HepG2 (cell line): ENCODE data around the gene ABTB2. TPM values are rescaled to one million over a fixed set of nuclear protein-coding genes. Genes with fewer than 3 reads are reported as not detected.

Experiments
- AKNA ChIP-seq: sonication (generic); formaldehyde crosslinking; IDR thresholded peaks from 2 replicates; pipeline ENCODE4 v1.4.0; 2020; ENCODE audit warnings: missing genetic modification reagents, borderline replicate concordance
- ATF7 ChIP-seq, 2 experiments: fragments of 450-650 bp in 1 of 2; sonication (generic) in 1 of 2; formaldehyde crosslinking in 1 of 2; IDR thresholded peaks; 2 replicates each; pipeline versions ENCODE4 v1.4.0 to v1.6.1; 2016 to 2020; ENCODE audit warnings: antibody characterized with exemption in 1 of 2, mild to moderate bottlenecking in 1 of 2, missing genetic modification reagents in 1 of 2
- CREB1 ChIP-seq, 2 experiments: fragments of 450-650 bp in 1 of 2; IDR thresholded peaks; 2 replicates each; pipeline ENCODE4 v1.6.1; 2016 to 2017; ENCODE audit warnings: control low read depth in 1 of 2, mild to moderate bottlenecking in 1 of 2, missing compliant biosample characterization in 1 of 2, missing genetic modification characterization in 1 of 2
- GPN1 ChIP-seq: sonication (generic); formaldehyde crosslinking; IDR thresholded peaks from 2 replicates; pipeline ENCODE4 v1.5.1; 2020; ENCODE audit warnings: missing genetic modification reagents, borderline replicate concordance
- KDM6A ChIP-seq: IDR thresholded peaks from 2 replicates; pipeline ENCODE4 v1.6.1; 2016; ENCODE audit warnings: low read depth
- NCOA2 ChIP-seq: sonication (generic); formaldehyde crosslinking; IDR thresholded peaks from 2 replicates; pipeline ENCODE4 v1.8.0; 2022; ENCODE audit warnings: inconsistent platforms
- RBAK ChIP-seq: sonication (generic); formaldehyde crosslinking; IDR thresholded peaks from 2 replicates; pipeline ENCODE4 v1.5.1; 2020; ENCODE audit warnings: mild to moderate bottlenecking, missing genetic modification reagents
- SNAPC5 ChIP-seq: sonication (generic); formaldehyde crosslinking; IDR thresholded peaks from 2 replicates; pipeline ENCODE4 v1.8.1; 2023; ENCODE audit warnings: mild to moderate bottlenecking, missing genetic modification reagents, borderline replicate concordance
- TIGD3 ChIP-seq: sonication (generic); formaldehyde crosslinking; IDR thresholded peaks from 2 replicates; pipeline ENCODE4 v1.5.1; 2020; ENCODE audit warnings: mild to moderate bottlenecking, missing genetic modification reagents, borderline replicate concordance
- TMF1 ChIP-seq: sonication (generic); formaldehyde crosslinking; IDR thresholded peaks from 2 replicates; pipeline ENCODE4 v1.8.1; 2022; ENCODE audit warnings: low read depth, missing genetic modification reagents
- WIZ ChIP-seq: sonication (generic); formaldehyde crosslinking; IDR thresholded peaks from 2 replicates; pipeline ENCODE4 v1.5.1; 2020; ENCODE audit warnings: mild to moderate bottlenecking, missing genetic modification reagents
- ZKSCAN1 ChIP-seq: fragments of 150-350 bp; IDR thresholded peaks from 2 replicates; pipeline ENCODE4 v1.6.1; 2014; ENCODE audit warnings: low read length
- ZNF274 ChIP-seq: sonication (generic); formaldehyde crosslinking; IDR thresholded peaks from 2 replicates; pipeline ENCODE4 v1.5.1; 2020; ENCODE audit warnings: mild to moderate bottlenecking, missing genetic modification reagents
- ZNF644 ChIP-seq: IDR thresholded peaks from 2 replicates; pipeline ENCODE4 v1.6.1; 2016; ENCODE audit warnings: low read depth
- ZNF75D ChIP-seq: sonication (generic); formaldehyde crosslinking; IDR thresholded peaks from 2 replicates; pipeline ENCODE4 v1.8.1; 2023; ENCODE audit warnings: missing genetic modification reagents, mild to moderate bottlenecking, borderline replicate concordance
- ZNF777 ChIP-seq: sonication (generic); formaldehyde crosslinking; IDR thresholded peaks from 2 replicates; pipeline ENCODE4 v1.4.0; 2020; ENCODE audit warnings: missing genetic modification reagents
- ZNF816 ChIP-seq: sonication (generic); formaldehyde crosslinking; IDR thresholded peaks from 2 replicates; pipeline ENCODE4 v1.8.0; 2022; ENCODE audit warnings: missing genetic modification reagents, mild to moderate bottlenecking, borderline replicate concordance
- polyA plus RNA-seq, 8 experiments: library from polyadenylated mRNA; depleted of rRNA in 3 of 8; stranded (reverse) in 7 of 8; unstranded in 1 of 8; fragments of >200 nt; fragmentation: Illumina TruSeq in 4 of 8; extraction: Trizol in 4 of 8; gene quantifications; 2 replicates each; pipeline versions ENCODE4 v1.2.1 to v1.2.3, GENCODE V29; 2011 to 2016; ENCODE audit warnings: low read depth in 4 of 8, missing spikeins in 1 of 8, mixed read lengths in 1 of 8; ENCODE audit not compliant: insufficient read depth in 1 of 8
- total RNA-seq, 5 experiments: library from RNA; depleted of rRNA; stranded (reverse); fragments of >200 nt; fragmentation: Illumina TruSeq; extraction: Trizol; gene quantifications; 2 replicates each; pipeline ENCODE4 v1.2.3, GENCODE V29; 2016; ENCODE audit warnings: low read depth in 1 of 5
- TF ChIP-seq, protein P1 (sequence below): IDR thresholded peaks from 2 replicates; pipeline ENCODE4 v1.6.1; 2016; ENCODE audit warnings: missing biosample characterization, missing genetic modification reagents, low read depth

ABTB2 gene
- total and polyA plus RNA-seq, 2 of the 13 experiments (the other 11 are each of a cell fraction or from before 2014, with no cell fraction given): 5.1 to 15.4 TPM

- no peak for TF ChIP-seq KDM6A (CRISPR knock-in tag)
- no peak for TF ChIP-seq ZNF274 (CRISPR knock-in tag)
- peak; percentile 87; the same call in 1 of the 2 replicates for TF ChIP-seq SNAPC5
- 0 out of 2 replicates have a peak, but pooled peaks have one; percentile 3 for TF ChIP-seq ZNF816
- TF ChIP-seq, protein P1, sequence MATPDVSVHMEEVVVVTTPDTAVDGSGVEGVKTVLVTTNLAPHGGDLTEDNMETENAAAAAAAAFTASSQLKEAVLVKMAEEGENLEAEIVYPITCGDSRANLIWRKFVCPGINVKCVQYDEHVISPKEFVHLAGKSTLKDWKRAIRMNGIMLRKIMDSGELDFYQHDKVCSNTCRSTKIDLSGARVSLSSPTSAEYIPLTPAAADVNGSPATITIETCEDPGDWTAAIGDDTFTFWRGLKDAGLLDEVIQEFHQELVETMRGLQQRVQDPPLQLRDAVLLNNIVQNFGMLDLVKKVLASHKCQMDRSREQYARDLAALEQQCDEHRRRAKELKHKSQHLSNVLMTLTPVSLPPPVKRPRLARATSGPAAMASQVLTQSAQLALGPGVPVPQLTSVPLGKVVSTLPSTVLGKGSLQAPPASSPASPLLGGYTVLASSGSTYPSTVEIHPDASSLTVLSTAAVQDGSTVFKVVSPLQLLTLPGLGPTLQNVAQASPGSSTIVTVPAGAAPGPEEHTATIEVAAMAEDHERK: peak; percentile 71
- peak; percentile 50; the same call in 1 of the 2 replicates for TF ChIP-seq NCOA2 (CRISPR knock-in tag)
- TF ChIP-seq ZNF644 (CRISPR knock-in tag): 0 out of 2 replicates have a peak, but pooled peaks have one; percentile 11
- no peak for TF ChIP-seq ZNF75D
- peak; percentile 92 for TF ChIP-seq ATF7 (IDR thresholded peaks at IDR 0.05)
- peak; percentile 87 for TF ChIP-seq ATF7 (CRISPR knock-in tag; IDR thresholded peaks at IDR 0.05)
- no peak for TF ChIP-seq TIGD3 (CRISPR knock-in tag)
- TF ChIP-seq TMF1: no peak; the same call in 1 of the 2 replicates
- peak; percentile 25; the same call in 1 of the 2 replicates for TF ChIP-seq WIZ (CRISPR knock-in tag)
- peak; percentile 50; the same call in 1 of the 2 replicates for TF ChIP-seq ZNF777
- peak; percentile 97 for TF ChIP-seq CREB1 (IDR thresholded peaks at IDR 0.05)
- TF ChIP-seq CREB1 (CRISPR knock-in tag; IDR thresholded peaks at IDR 0.05): peak; percentile 100
- no peak for TF ChIP-seq GPN1 (CRISPR knock-in tag)
- TF ChIP-seq AKNA (CRISPR knock-in tag): 0 out of 2 replicates have a peak, but pooled peaks have one; percentile 17
- TF ChIP-seq ZKSCAN1: 0 out of 2 replicates have a peak, but pooled peaks have one; percentile 9
- TF ChIP-seq RBAK (CRISPR knock-in tag): no peak
Observed at GRCh38 chr11:34105079-34105956, 252.5 kb downstream of the ABTB2 start, which contains the start of gene NAT10 (continued).
